HL-60 (cell line): Measurements from ENCODE around the gene ABCA9.
"Not testable (repeated sequence)": the region's sequence is repeated elsewhere in the genome, so short reads cannot be mapped to it uniquely, and the experiment has no call there.

Experiments
- DNase-seq, 2 experiments: peaks; one replicate each; pipeline ENCODE4 v3.0.0-alpha.2; 2010 to 2020; ENCODE audit warnings: low read depth in 1 of 2, low spot score in 1 of 2
- H3K27ac ChIP-seq: fragments of 250-450 bp; sonication (Bioruptor Pico); replicated peaks from 2 replicates; pipeline ENCODE4 v1.5.1; 2020; ENCODE audit warnings: mild to moderate bottlenecking, moderate library complexity
- H3K27me3 ChIP-seq: fragments of 250-450 bp; sonication (Bioruptor Pico); 2 replicates; pipeline ENCODE4 v1.5.1; 2021; ENCODE audit warnings: mild to moderate bottlenecking, moderate library complexity; ENCODE audit not compliant: insufficient read depth, poor library complexity, severe bottlenecking
- H3K4me3 ChIP-seq: replicated peaks from 2 replicates; pipeline ENCODE4 v1.5.1; 2011; ENCODE audit warnings: mild to moderate bottlenecking, control low read depth, low read length; ENCODE audit not compliant: insufficient read depth
- GABPA ChIP-seq: IDR thresholded peaks from 2 replicates; pipeline ENCODE4 v1.6.1; 2012; ENCODE audit warnings: low read depth
- POLR2AphosphoS5 ChIP-seq: IDR thresholded peaks from 2 replicates; pipeline ENCODE4 v1.6.1; 2012; ENCODE audit warnings: low read depth
- REST ChIP-seq: IDR thresholded peaks from 2 replicates; pipeline ENCODE4 v1.6.1; 2012; ENCODE audit warnings: low read depth; ENCODE audit not compliant: insufficient replicate concordance
- SPI1 ChIP-seq: IDR thresholded peaks from 2 replicates; pipeline ENCODE4 v1.6.1; 2012; ENCODE audit warnings: low read depth, mild to moderate bottlenecking, borderline replicate concordance
- TF ChIP-seq, protein P1 (sequence below): IDR thresholded peaks from one replicate; pipeline ENCODE4 v1.5.1; 2011; ENCODE audit warnings: low read length, control low read depth, inconsistent platforms; ENCODE audit not compliant: insufficient read depth

Gene ABCA9

DNA sequence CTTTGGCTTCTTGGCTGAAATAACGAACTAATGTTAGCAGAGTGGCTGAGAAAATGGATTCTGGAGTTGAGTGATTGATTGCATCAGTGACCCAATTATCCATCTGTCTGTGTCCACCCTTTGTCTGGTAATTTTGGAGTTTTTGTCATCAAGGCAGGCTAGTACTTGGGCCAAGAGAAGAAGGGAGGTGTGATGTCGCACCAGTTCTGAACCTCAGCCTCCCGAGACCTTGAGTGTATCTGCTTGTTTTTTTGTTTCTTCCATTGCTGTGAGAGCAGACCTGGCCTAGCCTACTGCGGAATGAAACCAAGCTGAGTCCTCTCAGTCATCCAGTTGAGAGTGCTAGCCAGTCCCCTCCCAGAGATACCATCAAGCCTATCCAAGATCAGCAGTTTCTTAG, 110.0 kb downstream of the ABCA9 start:
- H3K4me3 ChIP-seq: no peak overlapping the region
- no peak for DNase-seq
- H3K27me3 ChIP-seq: no peaks in the 10 kb centered on the region
- TF ChIP-seq SPI1 (no peak), POLR2AphosphoS5 (no peak)
- H3K27ac ChIP-seq: no peak overlapping the region

DNA sequence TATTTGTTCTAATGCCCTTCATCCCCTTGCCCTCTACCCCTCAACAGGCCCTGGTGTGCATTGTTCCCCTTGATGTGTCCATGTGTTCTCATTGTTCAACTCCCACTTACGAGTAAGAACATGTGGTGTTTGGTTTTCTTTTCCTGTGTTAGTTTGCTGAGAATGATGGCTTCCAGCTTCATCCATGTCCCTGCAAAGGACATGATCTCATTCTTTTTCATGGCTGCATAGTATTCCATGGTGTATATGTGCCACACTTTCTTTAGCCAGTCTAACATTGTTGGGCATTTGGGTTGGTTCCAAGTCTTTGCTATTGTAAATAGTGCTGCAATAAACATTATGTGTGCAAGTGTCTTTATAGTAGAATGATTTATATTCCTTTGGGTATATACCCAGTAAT, 112.9 kb downstream of the ABCA9 start:
- DNase-seq: not testable (repeated sequence)

GRCh38 chr17:68944435-68945035, 116.2 kb downstream of the ABCA9 start:
- Histone ChIP-seq H3K27ac (no peak overlapping the region), H3K4me3 (no peak overlapping the region), H3K27me3 (no peaks in the 10 kb centered on the region)
- no peak for DNase-seq
- TF ChIP-seq SPI1 (no peak), GABPA (no peak), POLR2AphosphoS5 (no peak), REST (no peak)
- TF ChIP-seq, protein P1, sequence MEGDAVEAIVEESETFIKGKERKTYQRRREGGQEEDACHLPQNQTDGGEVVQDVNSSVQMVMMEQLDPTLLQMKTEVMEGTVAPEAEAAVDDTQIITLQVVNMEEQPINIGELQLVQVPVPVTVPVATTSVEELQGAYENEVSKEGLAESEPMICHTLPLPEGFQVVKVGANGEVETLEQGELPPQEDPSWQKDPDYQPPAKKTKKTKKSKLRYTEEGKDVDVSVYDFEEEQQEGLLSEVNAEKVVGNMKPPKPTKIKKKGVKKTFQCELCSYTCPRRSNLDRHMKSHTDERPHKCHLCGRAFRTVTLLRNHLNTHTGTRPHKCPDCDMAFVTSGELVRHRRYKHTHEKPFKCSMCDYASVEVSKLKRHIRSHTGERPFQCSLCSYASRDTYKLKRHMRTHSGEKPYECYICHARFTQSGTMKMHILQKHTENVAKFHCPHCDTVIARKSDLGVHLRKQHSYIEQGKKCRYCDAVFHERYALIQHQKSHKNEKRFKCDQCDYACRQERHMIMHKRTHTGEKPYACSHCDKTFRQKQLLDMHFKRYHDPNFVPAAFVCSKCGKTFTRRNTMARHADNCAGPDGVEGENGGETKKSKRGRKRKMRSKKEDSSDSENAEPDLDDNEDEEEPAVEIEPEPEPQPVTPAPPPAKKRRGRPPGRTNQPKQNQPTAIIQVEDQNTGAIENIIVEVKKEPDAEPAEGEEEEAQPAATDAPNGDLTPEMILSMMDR: no peak

More for the DNA sequence above, 112.9 kb downstream of the ABCA9 start:
- H3K4me3 ChIP-seq, H3K27me3 ChIP-seq, H3K27ac ChIP-seq: not testable (repeated sequence)

DNA sequence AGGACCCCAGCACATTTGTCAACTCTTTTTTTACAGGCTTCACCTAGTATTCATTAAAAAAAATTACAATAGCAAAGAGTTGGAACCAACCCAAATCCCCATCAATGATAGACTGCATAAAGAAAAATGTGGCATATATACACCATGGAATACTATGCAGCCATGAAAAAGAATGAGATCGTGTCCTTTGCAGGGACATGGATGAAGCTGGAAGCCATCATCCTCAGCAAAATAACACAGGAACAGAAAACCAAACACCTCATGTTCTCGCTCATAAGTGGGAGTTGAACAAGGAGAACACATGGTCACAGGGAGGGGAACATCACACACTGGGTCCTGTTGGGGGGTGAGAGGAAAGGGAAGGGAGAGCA, 116.9 kb downstream of the ABCA9 start:
- DNase-seq, H3K4me3 ChIP-seq, H3K27ac ChIP-seq, H3K27me3 ChIP-seq: not testable (repeated sequence)

- H3K4me3 ChIP-seq: no peak overlapping the region
- DNase-seq: no peak
- H3K27ac ChIP-seq: no peak overlapping the region
- TF ChIP-seq POLR2AphosphoS5: no peak
- TF ChIP-seq GABPA: no peak
- no peak for TF ChIP-seq SPI1
- TF ChIP-seq REST: no peak
- TF ChIP-seq, protein P1: no peak
- no peaks in the 10 kb centered on the region for H3K27me3 ChIP-seq
Measured at GRCh38 chr17:68943123-68943811, 117.5 kb downstream of the ABCA9 start.
